CD4-positive, alpha-beta T cell treated with Interleukin-21 for 1 hour (primary cell): Measurements from ENCODE around the gene GTF2F2.
"Not testable (repeated sequence)": the region's sequence is repeated elsewhere in the genome, so short reads cannot be mapped to it uniquely, and the experiment has no call there.

Source experiments
- DNase-seq: peaks from one replicate; pipeline ENCODE4 v3.0.0-alpha.2; 2020

Gene GTF2F2

GRCh38 chr13:45257638-45258333 lies 137.5 kb downstream of the GTF2F2 start:
- peak; percentile 4 for DNase-seq

GRCh38 chr13:45258334-45258675 lies 138.0 kb downstream of the GTF2F2 start:
- no peak for DNase-seq

GRCh38 chr13:45267215-45267614 lies 146.9 kb downstream of the GTF2F2 start:
- DNase-seq = no peak

GRCh38 chr13:45269204-45269603 lies 148.9 kb downstream of the GTF2F2 start:
- DNase-seq = no peak

- no peak for DNase-seq
These were observed 156.6 kb downstream of the GTF2F2 start for GRCh38 chr13:45276913-45277312.

GRCh38 chr13:45278096-45278645 lies 157.9 kb downstream of the GTF2F2 start:
- DNase-seq = no peak

- no peak for DNase-seq
These were observed 159.7 kb downstream of the GTF2F2 start for GRCh38 chr13:45280011-45280410.

- peak; percentile 34 for DNase-seq
These were observed 160.7 kb downstream of the GTF2F2 start for GRCh38 chr13:45280751-45281634.

- no peak for DNase-seq
These were observed 162.7 kb downstream of the GTF2F2 start for GRCh38 chr13:45282994-45283393.

GRCh38 chr13:45289936-45290563 lies 169.7 kb downstream of the GTF2F2 start:
- DNase-seq = no peak

GRCh38 chr13:45292176-45292575 lies 171.9 kb downstream of the GTF2F2 start:
- no peak for DNase-seq

- DNase-seq = no peak
These were observed 175.2 kb downstream of the GTF2F2 start for GRCh38 chr13:45295536-45295935.

GRCh38 chr13:45296259-45296658 lies 175.9 kb downstream of the GTF2F2 start:
- peak; percentile 23 for DNase-seq

GRCh38 chr13:45297456-45298205 lies 177.3 kb downstream of the GTF2F2 start:
- DNase-seq = peak; percentile 37

GRCh38 chr13:45298206-45298505 lies 177.8 kb downstream of the GTF2F2 start:
- no peak for DNase-seq

- DNase-seq = not testable (repeated sequence)
These were observed 178.2 kb downstream of the GTF2F2 start for GRCh38 chr13:45298550-45298949.

- no peak for DNase-seq
These were observed 178.9 kb downstream of the GTF2F2 start for GRCh38 chr13:45299194-45299593.

- DNase-seq = no peak
These were observed 180.1 kb downstream of the GTF2F2 start for GRCh38 chr13:45300190-45300985.

GRCh38 chr13:45301263-45301662 lies 181.0 kb downstream of the GTF2F2 start:
- no peak for DNase-seq

GRCh38 chr13:45302507-45302906 lies 182.2 kb downstream of the GTF2F2 start:
- DNase-seq = no peak

- DNase-seq = no peak
These were observed 182.7 kb downstream of the GTF2F2 start for GRCh38 chr13:45303026-45303425.

GRCh38 chr13:45303866-45304265 lies 183.6 kb downstream of the GTF2F2 start:
- no peak for DNase-seq
